GM21515 (cell line): ENCODE results near the gene ALDH6A1.
A peak's percentile ranks its signal among the peaks of the same experiment; 100 is the strongest.

ENCODE experiments used
- ATAC-seq: cut with Tn5 transposase; IDR thresholded peaks from one replicate; pipeline ENCODE4 v1.9.1; 2021; ENCODE audit not compliant: unreplicated experiment

The ALDH6A1 gene

GRCh38 chr14:74049876-74050495, 34.3 kb downstream of the ALDH6A1 start:
- no peak for ATAC-seq

DNA sequence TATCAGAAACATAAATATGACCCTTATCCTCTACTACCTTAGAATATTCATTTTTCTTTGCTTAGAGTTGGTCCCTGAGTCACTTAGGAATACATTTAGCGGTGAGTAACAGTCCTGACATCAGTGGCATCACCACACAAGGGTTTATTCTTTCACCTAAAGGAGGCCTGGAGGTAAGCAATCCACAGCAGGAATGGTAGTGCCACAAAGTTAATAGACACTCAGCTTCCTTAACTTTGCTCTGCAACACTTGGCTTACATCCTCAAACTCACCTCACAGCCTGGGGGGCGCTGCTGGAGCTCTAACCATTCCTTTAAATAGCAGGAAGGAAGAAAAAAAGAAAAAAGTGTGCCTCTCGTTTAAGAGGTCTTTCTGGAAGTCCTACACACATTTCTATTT, 36.0 kb downstream of the ALDH6A1 start:
- ATAC-seq = no peak

- no peak for ATAC-seq
Observed at GRCh38 chr14:74045522-74045921, 38.7 kb downstream of the ALDH6A1 start.

- no peak for ATAC-seq
Observed at GRCh38 chr14:74042296-74042695, 42.0 kb downstream of the ALDH6A1 start.

DNA sequence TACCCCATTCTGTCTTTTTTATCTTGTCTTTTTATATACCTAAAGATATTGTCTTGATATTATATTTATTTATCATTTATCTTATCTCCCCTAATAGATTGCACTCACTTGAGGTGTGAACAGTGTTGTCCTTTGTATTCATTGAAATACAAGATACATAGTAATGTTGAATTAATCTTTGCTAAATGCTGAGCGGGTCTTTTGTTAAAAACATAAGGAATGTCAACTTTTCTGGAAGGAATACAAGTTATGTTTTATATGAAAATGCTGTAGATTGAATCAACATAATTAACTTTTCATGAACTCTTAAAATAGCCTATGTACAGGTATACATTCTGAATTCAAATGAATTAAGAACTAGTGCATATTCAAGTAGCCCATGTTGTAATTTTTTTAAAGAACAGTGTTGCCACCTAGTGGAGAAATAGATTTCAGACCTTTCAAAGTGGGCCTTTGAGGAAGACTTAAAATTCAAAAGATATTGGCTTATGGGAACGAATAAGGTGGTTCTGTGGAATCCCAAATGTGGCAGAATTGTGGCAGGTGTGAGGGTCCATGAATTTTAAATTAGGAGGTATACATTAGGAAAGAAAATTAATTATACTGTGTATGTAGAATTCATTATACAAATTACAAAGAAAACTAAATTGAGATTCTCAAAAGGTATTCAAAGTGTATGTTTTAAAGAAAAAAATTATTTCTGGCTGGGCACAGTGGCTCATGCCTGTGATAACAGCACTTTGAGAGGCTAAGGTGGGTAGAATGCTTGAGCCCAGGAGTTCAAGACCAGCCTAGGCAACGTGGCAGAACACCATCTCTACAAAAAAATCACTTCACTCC, 46.0 kb downstream of the ALDH6A1 start:
- ATAC-seq = no peak

- no peak for ATAC-seq
Observed at GRCh38 chr14:74035556-74035955, 48.7 kb downstream of the ALDH6A1 start.

DNA sequence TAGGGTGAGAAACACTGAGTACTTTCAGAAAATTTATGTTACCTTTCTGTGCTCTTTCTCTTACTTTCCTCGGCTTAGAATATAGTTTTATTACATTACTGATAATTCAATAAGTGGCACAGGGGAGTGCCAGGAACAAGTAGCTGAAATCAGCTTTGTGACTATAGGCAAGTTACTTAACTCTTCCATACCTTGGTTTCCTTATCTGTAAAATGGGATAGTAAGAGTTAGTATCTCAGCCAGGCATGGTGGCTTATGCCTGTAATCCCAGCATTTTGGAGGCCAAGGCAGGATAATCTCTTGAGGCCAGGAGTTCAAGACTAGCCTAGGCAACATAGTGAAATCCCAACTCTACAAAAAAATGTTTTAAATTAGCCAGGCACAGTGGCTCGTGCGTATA, 49.7 kb downstream of the ALDH6A1 start:
- no peak for ATAC-seq

GRCh38 chr14:74029136-74029535, 55.1 kb downstream of the ALDH6A1 start:
- ATAC-seq = no peak

- no peak for ATAC-seq
Observed at GRCh38 chr14:74022346-74022745, 61.9 kb downstream of the ALDH6A1 start.

GRCh38 chr14:74019408-74020137, 64.7 kb downstream of the ALDH6A1 start:
- no peak for ATAC-seq

GRCh38 chr14:74018586-74019407, 65.5 kb downstream of the ALDH6A1 start, which contains the start of the genes BBOF1 and ENTPD5:
Gene BBOF1, plus strand, starts transcription at chr14:74019349. Its CDS starts 130 bp downstream, at chr14:74019479.
Gene ENTPD5, minus strand, starts transcription at chr14:74019288. Its CDS starts 31,186 bp downstream, at chr14:73988102.
- ATAC-seq = peak; percentile 86

- peak; percentile 17 for ATAC-seq
Observed at GRCh38 chr14:74018174-74018585, 66.1 kb downstream of the ALDH6A1 start.

- no peak for ATAC-seq
Observed at GRCh38 chr14:74015963-74016362, 68.3 kb downstream of the ALDH6A1 start.

DNA sequence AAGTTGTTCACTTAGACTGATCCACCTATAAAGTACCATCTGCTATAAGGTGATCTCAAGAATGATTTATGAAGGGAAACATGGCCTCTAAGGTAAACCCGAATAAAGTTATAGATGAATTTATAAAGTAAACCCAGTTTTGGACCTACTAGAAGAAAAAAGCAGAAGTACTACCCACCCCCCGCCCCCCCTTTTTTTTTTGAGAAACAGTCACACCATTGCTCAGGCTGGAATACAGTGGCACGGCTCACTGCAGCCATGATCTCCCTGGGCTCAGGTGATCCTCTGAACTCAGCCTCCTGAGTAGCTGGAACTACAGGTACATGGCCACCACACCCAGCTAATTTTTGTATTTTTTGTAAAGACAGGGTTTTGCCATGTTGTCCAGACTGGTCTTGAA, 69.1 kb downstream of the ALDH6A1 start:
- no peak for ATAC-seq

DNA sequence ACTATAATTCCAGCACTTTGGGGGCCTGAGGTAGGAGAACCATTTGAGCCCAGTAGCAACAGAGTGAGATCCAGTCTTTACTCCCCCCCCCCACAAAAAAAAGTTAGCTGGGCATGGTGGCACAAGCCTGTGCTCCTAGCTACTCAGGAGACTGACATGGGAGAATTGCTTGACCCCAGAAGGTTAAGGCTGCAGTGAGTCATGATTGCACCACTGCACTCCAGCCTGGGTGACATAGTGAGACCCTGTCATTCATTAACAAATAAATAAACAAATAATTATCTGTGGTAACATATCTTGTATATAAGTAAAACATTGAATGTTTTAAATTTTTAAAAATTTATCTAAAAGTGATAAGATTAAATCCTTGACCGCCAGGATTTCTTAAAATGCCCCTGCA, 70.0 kb downstream of the ALDH6A1 start:
- ATAC-seq = no peak

DNA sequence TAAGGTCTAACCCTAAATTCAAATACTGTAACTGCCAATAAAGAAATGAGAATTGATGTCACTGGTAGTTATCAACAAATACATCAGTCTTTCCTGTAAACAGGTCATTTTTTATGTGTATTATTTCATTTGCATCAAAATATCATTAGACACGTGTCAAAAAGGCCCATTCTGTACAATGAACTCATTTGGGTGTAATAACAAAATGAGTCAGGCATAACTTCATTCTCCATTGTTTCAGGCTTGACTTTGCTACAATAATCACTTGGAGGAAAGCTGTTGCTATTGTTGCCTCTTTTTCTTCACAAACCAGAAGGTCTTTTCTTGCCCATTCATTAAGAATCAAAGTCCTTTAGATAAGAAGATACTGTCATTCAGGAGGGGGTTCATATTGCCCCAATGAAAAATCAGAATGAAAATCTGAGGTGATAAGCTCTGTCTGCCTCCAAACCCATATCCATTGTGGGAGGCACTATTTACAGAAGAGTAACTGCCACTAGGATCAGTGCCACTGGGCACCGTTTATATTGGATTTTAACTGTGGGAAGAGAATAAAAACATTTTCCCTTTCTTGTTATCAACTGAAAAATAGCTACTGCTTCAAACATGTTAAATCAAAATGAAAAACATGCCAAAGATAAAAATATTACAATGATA, 75.3 kb downstream of the ALDH6A1 start:
- no peak for ATAC-seq
